Activated CD8-positive, alpha-beta memory T cell treated with anti-CD3 and anti-CD28 coated beads for 1 hour (primary cell): ENCODE results near the gene FANCM.

ENCODE experiments used
- DNase-seq, 2 donors: peaks; one replicate each; pipeline ENCODE4 v3.0.0-alpha.2; 2020; ENCODE audit warnings: low read depth in 1 of 2; ENCODE audit errors: extremely low read depth in 1 of 2

Gene FANCM

DNA sequence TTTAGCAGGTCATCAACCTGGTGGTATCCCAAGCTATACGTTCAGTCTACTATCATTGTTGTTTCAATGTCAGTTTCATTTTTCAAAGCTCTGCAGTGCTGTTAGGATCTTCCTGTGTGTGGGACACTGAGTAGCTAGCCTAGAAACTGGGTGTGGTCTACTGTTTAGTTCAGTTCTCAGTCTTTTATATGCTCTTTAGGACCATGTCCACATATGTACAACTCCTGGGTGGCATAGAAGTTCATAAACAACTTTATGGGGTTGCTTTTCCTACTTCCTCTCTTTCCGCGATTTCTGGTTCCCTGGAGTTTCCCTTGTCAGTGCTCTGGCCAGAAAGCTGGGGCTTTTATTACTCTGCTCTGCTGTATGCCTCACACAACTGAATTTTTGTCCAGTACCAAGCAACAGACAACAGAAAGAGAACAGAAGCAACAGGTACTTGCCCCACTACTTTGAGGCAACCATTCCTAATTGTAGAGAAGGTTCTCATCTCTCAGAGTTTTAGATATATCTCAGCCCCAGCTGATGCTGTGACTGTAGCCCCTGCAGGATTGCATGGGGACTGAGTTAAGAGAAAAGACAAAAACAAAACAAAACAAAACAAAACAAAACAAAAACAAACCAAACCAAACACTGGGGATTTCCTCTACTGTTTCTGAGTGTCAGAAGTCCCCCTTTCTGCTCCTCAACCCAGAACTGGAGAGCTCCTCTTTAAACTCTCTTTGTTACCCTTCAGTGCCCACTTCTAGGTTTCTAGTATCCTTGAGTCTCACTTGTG is 86.9 kb downstream of the FANCM start:
- no peak for DNase-seq

- DNase-seq = no peak
These were observed 91.8 kb downstream of the FANCM start for GRCh38 chr14:45227566-45227965.

GRCh38 chr14:45238988-45239387 is 103.3 kb downstream of the FANCM start:
- no peak for DNase-seq

DNA sequence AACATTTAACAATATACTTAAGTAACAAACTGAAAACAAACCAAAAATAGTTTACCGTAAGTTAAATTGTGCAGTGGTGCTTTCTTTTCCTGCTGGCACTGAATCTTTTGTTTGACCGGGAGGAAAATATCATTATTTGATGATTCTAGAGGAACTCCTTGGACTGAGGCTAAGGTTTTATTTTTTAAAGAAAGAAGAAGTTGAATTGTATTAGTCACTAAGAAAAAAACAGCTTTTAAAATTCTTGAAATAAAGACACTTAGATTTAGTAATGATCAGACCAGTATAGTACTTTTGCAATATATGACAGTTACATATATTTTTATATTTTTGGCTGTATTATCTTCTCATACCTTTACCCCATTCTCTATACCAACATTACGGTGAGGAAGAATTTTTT is 107.0 kb downstream of the FANCM start:
- no peak for DNase-seq

DNA sequence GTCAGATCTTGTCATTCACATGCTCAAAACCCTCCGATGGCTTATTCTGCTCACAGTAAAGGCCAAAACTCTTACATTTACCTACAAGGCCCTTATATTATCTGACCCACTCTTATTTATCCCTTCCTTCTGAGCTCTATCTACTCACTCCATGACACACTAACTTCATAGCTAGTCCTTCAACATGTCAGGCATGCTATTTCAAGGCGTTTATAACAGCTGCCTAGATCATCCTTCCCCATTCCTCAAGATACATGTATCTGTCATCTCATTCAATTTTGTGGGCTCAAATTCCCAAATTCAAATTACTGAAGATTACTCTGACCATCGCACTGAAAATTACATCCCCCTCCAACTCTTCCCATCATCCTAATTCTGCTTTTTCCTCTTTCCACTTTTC is 110.4 kb downstream of the FANCM start:
- no peak for DNase-seq

- no peak for DNase-seq
These were observed 111.0 kb downstream of the FANCM start for GRCh38 chr14:45246691-45247090.

GRCh38 chr14:45247427-45247826 is 111.7 kb downstream of the FANCM start:
- no peak for DNase-seq

DNA sequence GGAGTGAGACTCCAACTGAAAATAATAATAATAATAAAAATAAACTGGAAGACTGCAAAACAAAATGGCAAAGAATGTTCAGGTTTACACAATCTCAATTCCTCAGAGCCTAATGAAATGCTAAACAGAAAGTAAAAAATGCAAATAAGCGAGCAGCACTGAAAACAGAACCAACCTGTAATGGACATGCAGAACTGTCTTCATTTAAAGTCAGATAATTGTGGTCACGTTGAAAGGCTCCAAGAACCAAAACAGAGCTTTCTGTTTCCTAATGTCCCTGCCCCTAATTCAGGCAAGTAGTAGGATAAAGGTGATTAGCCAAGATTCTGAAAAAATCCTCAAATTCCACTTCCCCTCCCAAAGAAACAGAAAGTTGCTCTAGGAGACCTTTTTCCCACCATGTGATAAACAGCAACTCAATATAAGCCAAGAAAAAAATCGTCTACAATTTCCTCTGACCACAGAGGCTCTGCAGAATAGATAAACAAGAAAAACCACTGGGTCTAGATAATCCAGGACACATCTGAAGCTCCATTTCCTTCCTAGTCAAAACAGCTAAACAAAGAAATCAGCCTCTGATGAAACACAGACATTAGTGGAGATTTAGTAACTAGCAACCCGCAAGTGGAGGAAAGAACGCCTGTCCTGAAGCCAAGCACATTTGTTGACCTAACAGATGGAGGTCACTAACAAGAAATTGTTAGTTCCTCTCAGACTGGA is 114.3 kb downstream of the FANCM start:
- no peak for DNase-seq
